ENCODE measurements around the gene CGREF1.

DNA sequence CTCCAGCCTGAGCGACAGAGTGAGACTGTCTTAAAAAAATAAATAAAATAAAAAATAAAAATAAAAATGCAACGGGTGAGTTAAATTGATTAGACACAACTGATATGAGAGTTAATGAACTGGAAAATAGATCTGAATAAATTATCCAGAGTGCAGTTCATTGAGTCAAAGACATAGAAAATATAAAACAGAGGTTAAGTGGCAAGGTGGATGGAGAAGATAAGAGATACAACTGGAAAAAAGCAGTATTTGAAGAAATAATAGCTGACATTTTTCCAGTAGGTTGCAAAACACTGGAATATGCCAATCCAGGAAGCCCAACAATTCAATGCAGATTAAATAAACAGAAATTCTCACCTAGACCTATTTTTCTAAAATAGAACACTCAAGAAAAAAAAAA is 10.7 kb downstream of the CGREF1 start:
- TF ChIP-seq POLR2A (IDR thresholded peaks at IDR 0.05): no peak
- TF ChIP-seq, protein P1, sequence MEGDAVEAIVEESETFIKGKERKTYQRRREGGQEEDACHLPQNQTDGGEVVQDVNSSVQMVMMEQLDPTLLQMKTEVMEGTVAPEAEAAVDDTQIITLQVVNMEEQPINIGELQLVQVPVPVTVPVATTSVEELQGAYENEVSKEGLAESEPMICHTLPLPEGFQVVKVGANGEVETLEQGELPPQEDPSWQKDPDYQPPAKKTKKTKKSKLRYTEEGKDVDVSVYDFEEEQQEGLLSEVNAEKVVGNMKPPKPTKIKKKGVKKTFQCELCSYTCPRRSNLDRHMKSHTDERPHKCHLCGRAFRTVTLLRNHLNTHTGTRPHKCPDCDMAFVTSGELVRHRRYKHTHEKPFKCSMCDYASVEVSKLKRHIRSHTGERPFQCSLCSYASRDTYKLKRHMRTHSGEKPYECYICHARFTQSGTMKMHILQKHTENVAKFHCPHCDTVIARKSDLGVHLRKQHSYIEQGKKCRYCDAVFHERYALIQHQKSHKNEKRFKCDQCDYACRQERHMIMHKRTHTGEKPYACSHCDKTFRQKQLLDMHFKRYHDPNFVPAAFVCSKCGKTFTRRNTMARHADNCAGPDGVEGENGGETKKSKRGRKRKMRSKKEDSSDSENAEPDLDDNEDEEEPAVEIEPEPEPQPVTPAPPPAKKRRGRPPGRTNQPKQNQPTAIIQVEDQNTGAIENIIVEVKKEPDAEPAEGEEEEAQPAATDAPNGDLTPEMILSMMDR (IDR thresholded peaks at IDR 0.05): no peak
